Skeletal muscle tissue (tissue), 4 donors: ENCODE data around the gene SIDT1. TPM values are rescaled to one million over a fixed set of nuclear protein-coding genes. Genes with fewer than 3 reads are reported as not detected.
A peak's percentile ranks its signal among the peaks of the same experiment; 100 is the strongest.

ENCODE experiments used
- H3K27ac ChIP-seq: one replicate; pipeline ENCODE4 v1.7.0; 2013; ENCODE audit warnings: mild to moderate bottlenecking, low read depth, low read length, inconsistent platforms
- H3K27me3 ChIP-seq, 3 donors: one replicate each; pipeline ENCODE4 v1.7.0; 2013; ENCODE audit warnings: low read length in 3 of 3; ENCODE audit not compliant: control insufficient read depth in 3 of 3, insufficient read depth in 3 of 3
- H3K36me3 ChIP-seq, 3 donors: one replicate each; pipeline ENCODE4 v1.7.0; 2013; ENCODE audit warnings: low read length in 3 of 3; ENCODE audit not compliant: control insufficient read depth in 3 of 3, insufficient read depth in 3 of 3
- H3K4me1 ChIP-seq, 3 donors: one replicate each; pipeline ENCODE4 v1.7.0; 2013; ENCODE audit warnings: low read length in 3 of 3, mild to moderate bottlenecking in 3 of 3; ENCODE audit not compliant: control insufficient read depth in 3 of 3, insufficient read depth in 3 of 3
- H3K4me3 ChIP-seq, 3 donors: one replicate each; pipeline ENCODE4 v1.7.0; 2013; ENCODE audit warnings: low read length in 3 of 3
- H3K9ac ChIP-seq, 3 donors: one replicate each; pipeline ENCODE4 v1.7.0; 2013; ENCODE audit warnings: low read length in 3 of 3, mild to moderate bottlenecking in 3 of 3, moderate library complexity in 2 of 3, low read depth in 1 of 3
- H3K9me3 ChIP-seq, 3 donors: one replicate each; pipeline ENCODE4 v1.7.0; 2013; ENCODE audit warnings: low read length in 3 of 3; ENCODE audit not compliant: control insufficient read depth in 3 of 3
- total RNA-seq: library from RNA; depleted of rRNA; stranded (reverse); fragments of >200 nt; gene quantifications from one replicate; pipeline ENCODE4 v1.2.3, GENCODE V29; 2014
- donor health status: Osteomylitis.

SIDT1 gene
- total RNA-seq, 1 donor from 2014 or later = 2.1 TPM

DNA sequence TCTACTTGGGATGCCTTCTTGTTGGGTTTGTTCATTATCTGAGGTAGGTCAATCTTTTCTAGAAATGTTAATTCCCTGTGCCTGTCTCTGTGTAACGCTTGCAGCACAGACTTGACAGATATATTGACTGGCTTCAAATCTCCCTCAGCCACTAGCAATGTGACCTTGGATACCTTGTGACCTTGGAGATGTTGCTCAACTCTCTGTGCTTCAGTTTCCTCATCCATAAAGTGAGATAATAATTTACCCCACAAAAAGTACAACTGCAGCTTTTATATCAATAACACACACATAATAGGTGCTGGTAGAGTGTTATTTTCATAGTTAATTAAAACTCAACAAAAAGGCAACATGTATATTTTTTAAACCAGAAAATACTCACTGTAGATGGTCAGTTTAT is 52.9 kb downstream of the SIDT1 start:
- Histone ChIP-seq H3K9ac (no peak overlapping the region), H3K4me3 (no peak overlapping the region), H3K36me3 (no peaks in the 10 kb centered on the region), H3K9me3 (peaks cover 0 to 2% (median 0%) of the 10 kb centered on the region in 3 donors), H3K27ac (no peak overlapping the region), H3K27me3 (no peaks in the 10 kb centered on the region), H3K4me1 (no peaks in the 10 kb centered on the region)

DNA sequence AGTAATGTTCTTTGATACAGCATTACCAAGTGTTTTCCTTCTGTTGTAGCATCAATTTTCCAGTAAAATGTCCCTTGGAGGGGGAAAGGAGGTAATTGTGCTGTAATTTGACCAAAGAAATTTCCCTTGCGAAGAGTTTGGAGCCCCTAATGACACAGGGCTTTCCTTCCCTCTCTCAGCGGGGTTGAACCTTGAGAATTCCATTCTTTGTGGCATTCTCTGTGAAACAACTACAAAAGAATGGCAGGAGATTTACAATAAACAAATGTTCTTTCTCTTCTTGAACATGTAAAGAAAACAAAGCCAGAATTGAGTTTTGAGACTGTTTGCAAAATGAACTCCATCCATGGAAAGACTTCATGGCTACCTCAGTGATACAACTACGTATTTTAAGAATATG is 53.4 kb downstream of the SIDT1 start:
- Histone ChIP-seq H3K9me3 (peaks cover 0 to 2% (median 0%) of the 10 kb centered on the region in 3 donors), H3K4me3 (no peak overlapping the region), H3K27ac (no peak overlapping the region), H3K9ac (no peak overlapping the region), H3K27me3 (no peaks in the 10 kb centered on the region), H3K36me3 (no peaks in the 10 kb centered on the region), H3K4me1 (no peaks in the 10 kb centered on the region)

DNA sequence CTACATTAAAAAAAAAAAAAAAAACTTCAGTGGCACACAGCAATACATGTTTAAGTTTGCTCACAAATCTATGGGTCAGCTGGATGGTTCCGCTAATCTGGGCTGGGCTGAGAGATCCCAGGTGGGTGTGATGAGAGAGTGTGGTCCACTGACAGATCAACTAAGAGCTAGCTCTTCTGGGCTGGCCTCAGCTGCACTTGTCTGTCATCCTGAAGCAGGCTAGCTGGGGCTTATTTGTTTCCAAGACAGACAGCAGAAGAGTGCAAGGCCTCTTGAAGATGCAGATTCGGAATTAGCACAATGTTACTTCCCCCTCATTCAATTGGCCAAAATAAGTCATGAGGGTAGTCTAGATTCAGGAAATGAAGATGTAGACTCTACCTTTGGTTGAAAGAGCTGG is 56.5 kb downstream of the SIDT1 start:
- H3K27ac ChIP-seq = no peak overlapping the region
- no peaks in the 10 kb centered on the region for H3K27me3 ChIP-seq
- no peak overlapping the region for H3K4me3 ChIP-seq
- peaks cover 0 to 2% (median 0%) of the 10 kb centered on the region in 3 donors for H3K9me3 ChIP-seq
- no peaks in the 10 kb centered on the region for H3K4me1 ChIP-seq
- no peak overlapping the region for H3K9ac ChIP-seq
- H3K36me3 ChIP-seq = no peaks in the 10 kb centered on the region

DNA sequence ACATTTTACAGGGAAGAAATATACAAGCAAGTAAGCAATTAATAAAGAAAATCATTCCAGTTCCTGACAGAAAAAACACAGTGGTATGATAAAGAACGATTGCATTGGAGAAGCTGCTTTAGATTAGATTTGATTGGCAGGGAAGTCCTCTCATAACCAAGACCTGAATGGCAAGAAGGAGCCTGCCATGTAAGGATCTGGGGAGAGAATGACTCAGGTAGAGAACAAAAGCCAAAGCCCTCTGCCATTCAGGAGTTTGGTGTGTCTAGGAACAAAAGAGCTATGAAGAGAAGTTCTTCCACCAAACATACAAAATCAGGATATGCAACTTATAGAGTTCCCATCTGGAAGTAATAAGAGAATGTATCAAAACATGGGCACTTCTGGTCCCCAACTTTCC is 57.6 kb downstream of the SIDT1 start:
- Histone ChIP-seq H3K27me3 (no peaks in the 10 kb centered on the region), H3K9ac (no peak overlapping the region), H3K9me3 (peaks cover 0 to 2% (median 0%) of the 10 kb centered on the region in 3 donors), H3K4me3 (no peak overlapping the region), H3K4me1 (no peaks in the 10 kb centered on the region), H3K27ac (no peak overlapping the region), H3K36me3 (no peaks in the 10 kb centered on the region)

DNA sequence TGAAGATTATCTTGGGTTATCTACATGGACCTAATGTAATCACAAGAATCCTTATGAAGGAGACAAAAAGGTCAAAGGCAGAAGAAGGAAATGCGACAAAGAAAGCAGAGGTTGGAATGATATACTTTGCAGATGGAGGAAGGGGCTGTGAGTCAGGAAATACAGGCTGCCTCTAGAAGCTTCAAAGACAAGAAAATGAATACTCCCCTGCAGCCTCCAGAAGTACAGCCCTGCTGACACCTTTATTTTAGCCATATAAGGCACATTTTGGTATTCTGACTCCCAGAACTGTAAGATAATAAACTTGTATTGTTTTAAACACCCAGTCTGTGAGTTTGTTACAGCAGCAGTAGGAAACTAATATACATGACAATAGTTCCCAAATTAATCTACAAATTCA is 58.6 kb downstream of the SIDT1 start:
- no peak overlapping the region for H3K27ac ChIP-seq
- no peaks in the 10 kb centered on the region for H3K27me3 ChIP-seq
- H3K4me1 ChIP-seq = no peaks in the 10 kb centered on the region
- H3K36me3 ChIP-seq = no peaks in the 10 kb centered on the region
- no peak overlapping the region for H3K9ac ChIP-seq
- no peaks in the 10 kb centered on the region for H3K9me3 ChIP-seq
- H3K4me3 ChIP-seq = no peak overlapping the region

DNA sequence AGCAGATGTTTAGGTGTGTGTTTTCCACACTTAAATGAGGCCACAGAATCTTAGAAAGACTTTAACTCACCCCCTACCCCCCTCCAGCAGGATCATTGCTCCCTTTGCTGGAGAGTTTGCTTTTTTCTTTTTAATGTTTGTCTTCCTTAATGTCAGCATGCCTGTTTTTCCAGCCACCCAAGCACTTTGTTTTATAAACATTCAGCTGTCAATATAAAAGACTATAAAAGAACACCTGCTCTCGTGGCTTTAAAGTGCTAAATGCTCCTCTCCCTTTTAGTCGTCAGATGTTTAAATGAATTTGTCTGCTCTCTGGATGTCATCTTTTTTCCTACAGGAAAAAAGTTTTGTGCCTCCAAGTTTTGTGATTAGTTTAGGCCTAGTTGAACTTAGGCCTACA is 61.7 kb downstream of the SIDT1 start:
- Histone ChIP-seq H3K27me3 (no peaks in the 10 kb centered on the region), H3K9ac (no peak overlapping the region), H3K36me3 (no peaks in the 10 kb centered on the region), H3K4me1 (no peaks in the 10 kb centered on the region), H3K27ac (no peak overlapping the region), H3K9me3 (no peaks in the 10 kb centered on the region), H3K4me3 (no peak overlapping the region)

DNA sequence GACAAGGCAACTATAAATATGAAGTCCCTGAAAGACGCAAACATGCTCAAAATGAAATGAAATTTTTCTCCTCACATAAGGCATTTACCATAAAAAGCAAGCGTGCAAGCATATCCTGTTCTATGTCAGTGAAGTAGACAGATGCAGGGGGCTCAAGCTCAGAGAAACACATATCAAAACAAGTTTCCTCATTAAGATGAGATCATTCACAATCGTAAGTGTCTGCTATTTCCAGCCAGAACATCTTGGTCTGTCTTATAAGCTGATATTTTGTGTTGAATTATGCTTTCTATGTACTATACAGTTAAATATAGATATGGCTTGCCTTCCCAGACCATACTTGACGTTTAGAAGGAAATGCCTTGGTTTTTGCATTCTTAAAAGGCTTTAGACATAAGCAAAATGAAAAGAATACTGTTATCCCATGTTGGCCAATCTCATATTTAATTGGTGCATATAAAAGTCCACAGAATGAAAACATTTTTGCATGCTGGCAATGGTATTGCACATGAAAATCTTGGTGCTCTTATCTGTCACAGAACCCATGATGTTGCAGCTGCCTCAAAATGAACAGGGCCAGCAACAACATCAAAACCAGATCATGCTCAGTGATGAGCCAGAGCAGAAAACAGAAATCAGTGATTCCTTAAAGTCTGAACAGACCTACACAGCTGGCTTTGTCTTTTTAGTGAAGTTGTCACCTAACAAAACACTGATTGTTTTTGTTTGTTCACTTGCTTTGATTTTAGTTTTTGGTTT is 65.4 kb downstream of the SIDT1 start:
- Histone ChIP-seq H3K9ac (no peak overlapping the region), H3K4me3 (no peak overlapping the region), H3K27me3 (no peaks in the 10 kb centered on the region), H3K27ac (no peak overlapping the region), H3K4me1 (peaks cover 11 to 19% (median 17%) of the 10 kb centered on the region in 3 donors), H3K9me3 (no peaks in the 10 kb centered on the region), H3K36me3 (no peaks in the 10 kb centered on the region)

DNA sequence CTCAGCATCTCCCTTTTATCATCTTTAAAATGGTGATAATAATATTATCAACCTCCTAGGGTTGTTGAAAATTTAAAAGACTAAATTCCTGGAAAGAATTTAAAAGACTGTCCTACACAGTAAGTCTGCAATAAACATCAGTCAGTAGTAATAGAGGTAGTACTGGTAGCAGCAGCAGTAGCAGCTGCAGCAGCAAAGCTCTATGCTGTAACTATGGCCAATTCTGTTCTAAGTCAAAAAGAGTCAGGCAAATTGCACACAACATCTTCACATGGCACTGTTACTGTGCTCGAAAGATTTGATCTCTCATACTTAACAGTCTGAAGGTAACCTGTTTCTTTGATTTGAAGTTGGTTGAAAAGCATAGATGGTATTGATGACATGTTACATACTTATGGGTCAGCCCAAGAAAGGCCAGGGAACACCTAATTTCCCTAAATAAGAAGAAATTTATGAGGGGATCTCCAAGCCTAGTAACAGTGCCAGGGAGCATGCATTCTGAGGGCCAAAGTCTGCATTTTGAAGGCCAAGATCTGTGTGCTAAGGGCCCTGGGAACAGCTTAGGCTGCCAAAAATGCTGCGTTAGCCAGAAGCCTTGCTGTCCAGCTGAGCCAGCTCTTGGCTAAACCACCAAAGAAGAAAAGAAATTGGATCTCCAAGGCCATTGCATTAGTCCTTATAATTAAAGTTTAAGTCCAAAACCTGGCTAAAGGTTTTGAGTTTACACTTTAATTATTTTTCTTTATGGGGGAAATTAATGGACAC is 68.2 kb downstream of the SIDT1 start:
- Histone ChIP-seq H3K4me1 (peaks cover 11 to 19% (median 17%) of the 10 kb centered on the region in 3 donors), H3K4me3 (no peak overlapping the region), H3K9me3 (no peaks in the 10 kb centered on the region), H3K27ac (no peak overlapping the region), H3K27me3 (no peaks in the 10 kb centered on the region), H3K9ac (no peak overlapping the region), H3K36me3 (no peaks in the 10 kb centered on the region)

DNA sequence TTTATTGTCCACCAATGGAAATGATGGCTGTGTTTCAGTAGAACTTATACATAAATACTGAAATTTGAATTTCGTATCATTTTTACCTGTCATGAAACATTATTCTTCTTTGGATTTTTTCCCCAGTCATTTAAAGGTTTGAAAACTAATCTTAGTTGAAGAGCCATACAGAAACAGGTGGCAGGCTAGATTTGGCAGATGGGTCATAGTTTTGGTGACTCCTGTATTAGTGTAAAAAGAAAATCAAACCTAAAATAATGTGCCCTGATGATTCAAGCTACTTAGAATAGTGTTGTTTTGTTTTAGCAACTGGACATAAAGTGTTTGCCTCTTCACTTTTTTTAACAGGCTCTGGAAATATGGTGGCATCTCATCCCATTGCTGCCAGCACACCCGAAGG is 68.9 kb downstream of the SIDT1 start:
- no peaks in the 10 kb centered on the region for H3K27me3 ChIP-seq
- H3K4me3 ChIP-seq = peak overlapping the region in 1 of 3 donors; percentile 27
- no peak overlapping the region for H3K27ac ChIP-seq
- H3K9me3 ChIP-seq = no peaks in the 10 kb centered on the region
- H3K9ac ChIP-seq = no peak overlapping the region
- peaks cover 13 to 19% (median 17%) of the 10 kb centered on the region in 3 donors for H3K4me1 ChIP-seq
- no peaks in the 10 kb centered on the region for H3K36me3 ChIP-seq

DNA sequence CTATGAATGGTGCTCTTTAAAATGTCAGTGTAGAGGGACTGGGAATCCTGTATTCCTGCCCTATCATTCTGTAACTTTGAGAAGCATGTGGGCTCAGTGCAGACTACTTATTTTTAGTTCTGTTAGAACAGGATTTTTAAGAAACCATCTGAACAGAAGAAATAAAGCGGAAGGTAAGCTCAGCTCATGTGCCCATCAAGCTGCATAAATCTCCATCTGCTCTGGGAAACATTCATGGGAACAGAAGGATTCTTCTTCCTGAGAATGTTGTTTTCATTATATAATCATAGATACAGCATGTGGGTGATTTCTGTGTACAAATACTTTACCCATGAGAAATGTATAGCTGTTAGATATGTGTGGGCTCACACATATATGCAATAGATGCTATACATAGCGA is 69.9 kb downstream of the SIDT1 start:
- no peaks in the 10 kb centered on the region for H3K36me3 ChIP-seq
- H3K4me1 ChIP-seq = peaks cover 19 to 21% (median 20%) of the 10 kb centered on the region in 3 donors
- no peaks in the 10 kb centered on the region for H3K27me3 ChIP-seq
- no peaks in the 10 kb centered on the region for H3K9me3 ChIP-seq
- H3K9ac ChIP-seq = no peak overlapping the region
- no peak overlapping the region for H3K27ac ChIP-seq
- H3K4me3 ChIP-seq = no peak overlapping the region
